Mesenteric fat pad (tissue), 1 donor: Measurements from ENCODE around the gene LCP2. TPM values are rescaled to one million over a fixed set of nuclear protein-coding genes. Genes with fewer than 3 reads are reported as not detected.

Source experiments
- DNase-seq: peaks from one replicate; pipeline ENCODE4 v3.0.0-alpha.2; 2020; ENCODE audit warnings: low spot score
- total RNA-seq: library from RNA; stranded (reverse); fragmentation: NEBNext Ultra II Directional; extraction: Animal tissue kit (Norgen Biotek cat#: 25700); gene quantifications from one replicate; pipeline ENCODE4 v1.2.1, GENCODE V29; 2021
- donor health status: DM: yes; HTN: yes; CAD: no.

LCP2 gene
- total RNA-seq, 1 donor from 2014 or later, result 52.4 TPM

- no peak for DNase-seq
Measured at GRCh38 chr5:170316937-170317336, 19.4 kb upstream of the LCP2 start.

DNA sequence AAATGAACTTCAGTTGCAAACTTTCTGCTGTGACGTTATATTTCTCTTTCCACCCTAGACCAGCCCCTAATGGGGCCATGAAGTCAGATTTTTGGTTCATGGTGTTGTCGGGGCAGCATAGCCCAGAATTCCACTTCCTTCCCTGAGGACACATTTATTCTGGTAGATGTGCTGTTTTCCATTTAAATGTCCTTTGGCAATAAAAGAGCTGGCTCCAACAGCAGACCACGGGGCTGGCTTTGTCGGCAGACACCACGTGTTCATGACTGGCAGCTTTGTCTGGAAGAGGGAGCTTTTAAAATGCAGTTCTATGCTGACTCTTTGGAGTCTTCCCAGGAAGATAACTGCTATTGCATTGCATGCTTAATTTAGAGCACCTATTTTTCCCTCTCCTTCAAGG lies 17.6 kb upstream of the LCP2 start:
- DNase-seq, result no peak

DNA sequence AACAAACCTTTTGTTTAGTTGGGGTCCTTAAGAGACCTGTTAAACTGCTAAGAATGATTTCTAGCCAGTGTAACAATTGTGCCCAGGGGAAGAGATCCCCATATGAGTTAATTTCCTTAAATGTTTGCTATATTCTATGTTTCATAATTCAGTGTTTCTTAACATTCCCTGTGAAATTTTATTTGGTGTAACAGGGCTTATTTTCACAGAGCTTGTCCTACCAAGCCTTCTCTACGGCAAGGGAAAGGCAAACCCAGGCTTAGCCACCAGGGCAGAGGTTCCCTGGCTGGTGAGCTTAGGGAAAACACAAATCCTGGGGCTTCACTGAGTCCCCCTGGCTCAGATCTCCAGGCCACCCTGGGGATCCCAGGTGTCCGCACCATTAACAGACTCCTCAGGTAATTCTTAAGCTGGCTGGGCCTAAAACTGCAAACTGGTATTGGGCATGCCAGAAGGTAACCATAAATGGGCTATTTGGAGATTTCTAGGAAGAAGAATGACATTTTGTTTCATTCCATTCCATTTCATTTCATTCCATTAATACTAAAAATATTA lies 17.0 kb upstream of the LCP2 start:
- no peak for DNase-seq

- no peak for DNase-seq
Measured at GRCh38 chr5:170313816-170314215, 16.2 kb upstream of the LCP2 start.

GRCh38 chr5:170313344-170313743 lies 15.8 kb upstream of the LCP2 start:
- DNase-seq, result no peak

DNA sequence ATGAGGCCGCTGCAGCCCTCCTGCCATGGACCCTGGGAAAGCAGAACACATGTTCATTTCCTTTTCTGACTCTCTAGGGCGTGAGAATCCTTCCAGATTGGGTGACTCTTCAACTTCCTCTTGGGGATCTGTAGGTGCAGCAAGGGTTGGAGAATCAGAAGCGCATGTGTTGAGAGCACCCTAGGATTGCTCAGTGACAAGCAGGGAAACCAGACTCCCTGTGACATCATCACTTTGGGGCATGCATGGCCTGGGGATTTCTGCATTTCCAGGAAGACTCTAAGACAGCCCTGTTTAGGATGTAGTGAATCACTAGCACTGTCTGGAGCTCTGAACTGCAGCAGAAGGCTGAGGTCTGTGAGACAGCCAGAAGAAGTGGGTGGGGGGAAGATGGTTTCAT lies 15.1 kb upstream of the LCP2 start:
- no peak for DNase-seq

DNA sequence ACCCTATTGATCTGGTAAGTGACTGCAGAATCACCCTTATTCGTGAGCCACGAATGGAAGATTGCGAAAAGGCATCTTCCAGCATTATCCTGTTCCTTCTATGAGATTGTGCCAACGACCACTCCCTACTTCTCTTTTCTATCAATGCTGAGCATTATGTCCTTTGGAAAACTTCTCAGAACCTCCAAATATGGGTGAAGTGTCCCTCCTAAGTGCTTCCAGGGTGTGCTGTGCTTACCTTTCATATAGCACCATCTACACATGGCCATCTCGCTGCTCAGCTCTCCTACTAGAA lies 14.7 kb upstream of the LCP2 start:
- no peak for DNase-seq

- no peak for DNase-seq
Measured at GRCh38 chr5:170311511-170312300, 14.1 kb upstream of the LCP2 start.

DNA sequence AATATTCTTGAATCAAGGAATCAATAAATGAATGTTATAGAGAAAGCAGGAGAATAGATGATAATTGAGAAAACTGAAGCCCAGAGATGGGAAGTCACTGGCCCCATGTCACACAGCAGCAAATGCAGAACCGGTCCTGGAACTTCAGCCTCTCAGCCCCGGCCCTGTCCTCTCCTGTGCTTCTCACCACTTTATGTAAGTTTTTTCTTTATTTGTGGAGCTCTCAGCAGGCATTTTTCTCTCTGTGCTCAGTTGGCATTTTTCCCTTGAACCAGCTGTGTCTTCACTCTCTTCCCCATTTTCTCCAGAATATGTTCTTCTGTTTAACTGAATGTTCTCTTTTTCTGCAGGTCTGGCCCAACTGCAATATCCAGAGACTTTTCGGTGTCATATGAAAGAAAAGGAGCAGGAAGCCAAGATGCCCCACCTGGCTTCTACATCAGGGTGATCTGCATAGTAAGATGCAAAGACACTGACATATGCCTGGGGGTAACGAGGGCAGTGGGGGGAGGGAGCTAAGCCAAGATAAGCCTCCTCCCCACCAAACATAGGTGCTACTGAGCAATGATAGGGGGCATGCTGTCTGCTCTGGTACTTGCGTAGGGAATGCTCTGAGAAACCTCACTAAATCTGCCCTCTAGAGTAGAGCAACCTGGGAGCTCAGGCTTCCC lies 12.8 kb upstream of the LCP2 start:
- DNase-seq, result no peak

DNA sequence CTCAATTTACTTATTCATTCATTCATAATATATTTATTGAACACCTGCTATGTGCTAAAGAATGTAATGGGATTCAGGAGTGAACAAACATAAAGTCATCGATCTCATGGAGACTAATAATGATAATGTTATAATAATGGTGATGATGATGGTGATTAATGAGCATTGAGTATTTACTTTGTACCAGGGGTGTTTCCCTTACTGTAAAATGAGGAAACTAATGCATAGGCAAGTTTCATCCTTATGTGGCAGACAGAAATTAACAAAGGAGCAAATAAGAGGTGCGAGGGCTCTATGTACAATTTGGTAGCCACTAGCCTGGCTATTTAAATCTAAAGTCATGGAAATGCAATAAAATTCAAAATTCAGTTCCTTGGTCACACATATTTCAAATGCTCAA lies 11.1 kb upstream of the LCP2 start:
- no peak for DNase-seq

- DNase-seq, result no peak
Measured at GRCh38 chr5:170307575-170308465, 10.2 kb upstream of the LCP2 start.

- no peak for DNase-seq
Measured at GRCh38 chr5:170306381-170306831, 8.8 kb upstream of the LCP2 start.

DNA sequence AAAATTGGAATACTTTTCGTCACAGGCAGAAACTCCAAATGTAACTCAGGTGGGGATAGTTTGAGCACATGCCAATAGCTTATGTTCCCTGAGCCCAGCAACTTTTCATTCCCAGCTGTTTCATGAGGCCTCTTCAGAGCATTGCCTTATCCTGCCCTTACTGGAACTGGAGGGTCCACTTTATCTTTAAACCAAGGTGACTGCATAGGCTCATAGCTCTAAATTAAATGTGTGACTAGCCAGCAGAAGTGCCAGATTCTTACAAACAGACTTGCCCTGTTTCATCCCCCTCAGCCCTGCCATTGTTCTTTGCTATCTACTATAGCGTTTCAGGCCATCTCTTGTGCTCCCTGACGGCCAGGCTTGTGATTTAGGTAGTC lies 8.1 kb upstream of the LCP2 start:
- no peak for DNase-seq

DNA sequence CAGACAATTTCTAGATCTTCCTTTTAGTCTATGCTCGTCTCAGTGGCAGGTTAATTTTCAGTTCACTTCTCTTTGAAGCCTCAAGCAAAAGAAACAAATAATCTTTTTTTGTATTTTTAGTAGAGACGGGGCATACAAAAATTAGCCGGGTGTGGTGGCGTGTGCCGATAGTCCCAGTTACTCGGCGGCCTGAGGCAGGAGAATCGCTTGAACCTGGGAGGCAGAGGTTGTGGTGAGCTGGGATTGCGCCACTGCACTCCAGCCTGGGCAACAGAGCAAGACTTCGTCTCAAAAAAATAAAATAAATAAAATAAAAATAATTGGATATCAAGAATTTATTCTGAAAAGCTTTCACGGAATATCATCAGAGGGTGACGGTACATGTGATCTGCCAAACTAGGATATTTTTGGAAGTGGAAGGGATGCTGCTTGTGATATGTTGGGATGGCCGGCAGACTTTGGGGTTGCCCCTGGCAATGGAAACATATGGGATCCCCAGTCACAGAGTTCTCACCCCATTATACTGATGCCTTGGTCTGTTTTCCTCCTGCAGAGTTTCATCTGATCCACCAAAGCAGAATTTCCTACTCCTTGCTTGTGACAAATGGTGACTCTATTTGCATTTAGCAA lies 7.6 kb upstream of the LCP2 start:
- no peak for DNase-seq

DNA sequence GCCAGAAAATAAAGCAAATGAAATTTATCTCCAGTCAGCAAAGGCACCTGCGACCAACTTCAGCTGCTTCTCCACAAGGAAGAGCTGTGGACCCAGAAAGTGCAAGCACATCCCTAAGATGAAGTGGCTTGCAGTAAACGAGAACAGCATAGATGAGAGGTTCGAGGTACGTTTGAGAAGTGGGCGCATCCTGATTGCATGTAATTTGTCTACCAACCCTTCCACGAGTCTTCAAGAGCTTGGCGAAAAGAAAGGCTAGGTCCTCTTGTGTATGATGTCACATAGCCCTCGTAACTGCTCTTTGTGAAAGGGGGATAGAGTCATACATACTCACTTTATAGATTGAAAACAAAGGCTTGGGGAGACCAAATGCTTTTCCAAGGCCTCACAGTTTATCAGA lies 6.0 kb upstream of the LCP2 start:
- no peak for DNase-seq

DNA sequence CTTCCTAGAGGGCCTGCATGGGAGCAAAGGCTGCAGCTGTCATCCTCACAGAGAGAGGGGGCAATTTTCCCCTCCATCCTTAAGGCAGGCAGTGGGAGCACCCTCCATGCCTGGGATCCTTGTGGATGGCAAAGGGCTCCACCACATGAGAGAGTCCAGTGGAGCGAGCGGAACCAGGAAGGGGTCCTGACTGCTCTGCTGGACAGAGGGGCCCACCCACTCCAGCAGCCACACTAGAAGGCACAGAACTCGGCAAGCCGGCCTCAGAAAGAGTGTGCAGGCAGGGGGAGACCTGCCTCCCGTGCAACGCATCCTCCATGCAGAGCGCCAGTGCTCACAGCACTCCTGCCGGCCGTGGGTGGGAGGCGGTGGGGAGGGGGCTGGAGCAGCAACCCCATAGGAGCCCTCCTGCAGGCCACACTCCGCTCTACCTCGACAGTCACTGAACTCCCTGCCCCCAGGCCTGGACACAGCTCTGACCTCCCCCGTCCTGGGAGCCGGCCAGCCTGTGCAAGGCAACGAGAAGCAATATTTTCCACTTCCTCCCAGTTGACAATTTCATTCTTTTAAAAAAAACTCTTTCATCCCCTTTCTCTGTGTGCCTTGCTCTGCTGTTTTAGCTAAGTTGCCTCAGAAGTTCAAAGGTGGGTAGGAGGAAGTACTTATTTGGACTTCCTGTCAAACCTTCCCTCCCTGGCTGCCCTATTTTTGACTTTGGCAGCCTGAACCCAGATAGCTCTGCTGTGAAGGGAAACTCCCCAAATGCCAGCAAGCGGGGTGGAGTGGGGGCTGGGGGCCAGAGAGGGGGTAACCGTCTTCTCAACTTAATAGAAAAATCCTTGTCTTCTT lies 5.3 kb upstream of the LCP2 start:
- DNase-seq, result no peak

GRCh38 chr5:170301981-170302652 lies 4.5 kb upstream of the LCP2 start:
- DNase-seq, result no peak

GRCh38 chr5:170301149-170301548 lies 3.6 kb upstream of the LCP2 start:
- DNase-seq, result no peak

DNA sequence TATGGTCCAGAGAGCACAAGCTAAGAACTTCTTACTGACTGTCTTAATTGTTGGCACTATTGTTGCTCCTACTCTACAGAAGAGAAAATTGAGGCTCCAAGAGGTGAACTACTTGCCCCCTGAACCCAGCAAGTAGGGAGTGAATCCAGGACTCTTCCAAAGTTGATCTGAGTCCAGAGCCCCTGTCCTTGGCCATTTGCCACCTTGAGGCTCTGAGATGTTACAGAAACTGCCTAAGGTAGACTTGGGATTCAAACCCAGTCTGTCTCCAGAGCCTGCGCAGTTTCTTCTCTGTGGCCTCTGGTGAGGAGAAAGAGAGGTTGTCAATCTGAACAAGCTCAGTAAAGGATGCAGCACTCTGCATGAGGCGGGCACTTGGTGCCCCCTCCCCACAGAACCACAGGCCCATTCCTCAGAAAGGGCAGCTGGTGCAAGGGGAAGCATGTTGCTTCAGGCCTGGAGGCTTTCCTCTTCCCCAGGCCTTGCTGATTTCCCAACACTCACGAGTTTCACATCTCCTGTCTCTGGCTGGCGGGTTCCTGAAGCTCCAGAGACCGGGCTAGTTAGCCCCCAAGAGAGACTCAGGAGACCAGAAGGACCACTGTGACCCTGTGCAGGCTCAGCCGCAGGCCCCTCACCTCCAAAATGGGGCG lies 2.9 kb upstream of the LCP2 start:
- DNase-seq, result no peak
